Smooth muscle cell (in vitro differentiated cells): ENCODE results near the gene PRICKLE4. TPM values are rescaled to one million over a fixed set of nuclear protein-coding genes. Genes with fewer than 3 reads are reported as not detected.

Source experiments
- DNase-seq: peaks from one replicate; lab custom pipeline; 2025; ENCODE audit not compliant: unreplicated experiment; lab: John Stamatoyannopoulos, UW
- H2AFZ ChIP-seq: fragments of 200-600 bp; sonication (generic); 2 replicates; pipeline ENCODE4 v1.6.0; 2016; ENCODE audit warnings: antibody characterized with exemption, low read depth, mild to moderate bottlenecking
- H3F3A ChIP-seq: fragments of 200-600 bp; sonication (generic); 2 replicates; pipeline ENCODE4 v1.6.0; 2017; ENCODE audit warnings: antibody characterized with exemption, low read depth
- H3K27ac ChIP-seq: fragments of 200-600 bp; sonication (generic); 2 replicates; pipeline ENCODE4 v1.5.1; 2016; ENCODE audit warnings: low read depth, mild to moderate bottlenecking
- H3K27me3 ChIP-seq: fragments of 200-600 bp; sonication (generic); 2 replicates; pipeline ENCODE4 v1.6.1; 2016; ENCODE audit warnings: low read depth, mild to moderate bottlenecking
- H3K36me3 ChIP-seq: fragments of 200-600 bp; sonication (generic); 2 replicates; pipeline ENCODE4 v1.5.1; 2016; ENCODE audit warnings: low read depth
- H3K4me1 ChIP-seq: fragments of 200-600 bp; sonication (generic); 2 replicates; pipeline ENCODE4 v1.5.1; 2016; ENCODE audit warnings: low read depth
- H3K4me2 ChIP-seq: fragments of 200-600 bp; sonication (generic); 2 replicates; pipeline ENCODE4 v1.6.0; 2016; ENCODE audit warnings: mild to moderate bottlenecking
- H3K4me3 ChIP-seq: fragments of 200-600 bp; sonication (generic); 2 replicates; pipeline ENCODE4 v1.5.1; 2016; ENCODE audit warnings: mild to moderate bottlenecking
- H3K79me2 ChIP-seq: fragments of 200-600 bp; sonication (generic); 2 replicates; pipeline ENCODE4 v1.6.0; 2016; ENCODE audit warnings: low read depth, mild to moderate bottlenecking
- H3K9ac ChIP-seq: fragments of 200-600 bp; sonication (generic); 2 replicates; pipeline ENCODE4 v1.6.0; 2016; ENCODE audit warnings: low read depth
- H3K9me3 ChIP-seq: fragments of 200-600 bp; sonication (generic); replicated peaks from 2 replicates; pipeline ENCODE4 v1.5.1; 2016; ENCODE audit warnings: low read depth
- H4K20me1 ChIP-seq: fragments of 200-600 bp; sonication (generic); 2 replicates; pipeline ENCODE4 v1.6.0; 2016; ENCODE audit warnings: low read depth
- WGBS: methylation state at CpG from one replicate; pipeline ENCODE4 v1.1.7; 2016; ENCODE audit warnings: low lambda C conversion rate; 5-methylcytosine and 5-hydroxymethylcytosine counted together
- polyA plus RNA-seq: library from polyadenylated mRNA; unstranded; fragments of >200 nt; fragmentation: Nextera tagmentation; extraction: Ambion mirVana; gene quantifications from 2 replicates; pipeline ENCODE4 v1.2.1, GENCODE V29; 2016
- total RNA-seq: library from RNA; depleted of rRNA; stranded (reverse); fragments of >200 nt; gene quantifications from 2 replicates; pipeline ENCODE4 v1.2.3, GENCODE V29; 2014
- TF ChIP-seq, protein P1 (sequence below): fragments of 200-600 bp; sonication (generic); IDR thresholded peaks from 2 replicates; pipeline ENCODE4 v1.5.1; 2017; ENCODE audit warnings: borderline replicate concordance, mild to moderate bottlenecking, antibody characterized with exemption; ENCODE audit not compliant: insufficient read depth, poor library complexity, severe bottlenecking

PRICKLE4 gene
- total and polyA plus RNA-seq, 2 experiments from 2014 or later, result 2.0 TPM; not detected in 1

DNA sequence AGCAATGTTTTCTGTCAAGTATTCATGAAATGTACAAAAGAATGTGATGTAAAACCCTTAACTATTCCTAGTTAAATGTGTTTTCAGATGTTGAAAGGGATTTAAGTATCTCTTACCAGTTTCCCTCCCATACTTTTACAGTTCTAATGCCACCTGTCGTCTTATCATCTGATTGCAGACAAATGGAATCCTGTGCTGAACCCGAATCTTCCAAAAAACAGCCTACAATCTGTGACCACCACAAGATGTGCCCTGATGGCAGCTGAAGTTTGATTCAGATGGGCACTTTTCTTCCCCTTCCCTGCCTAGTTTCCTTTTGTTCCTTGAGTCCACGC lies 8.8 kb downstream of the PRICKLE4 start:
- TF ChIP-seq, protein P1, sequence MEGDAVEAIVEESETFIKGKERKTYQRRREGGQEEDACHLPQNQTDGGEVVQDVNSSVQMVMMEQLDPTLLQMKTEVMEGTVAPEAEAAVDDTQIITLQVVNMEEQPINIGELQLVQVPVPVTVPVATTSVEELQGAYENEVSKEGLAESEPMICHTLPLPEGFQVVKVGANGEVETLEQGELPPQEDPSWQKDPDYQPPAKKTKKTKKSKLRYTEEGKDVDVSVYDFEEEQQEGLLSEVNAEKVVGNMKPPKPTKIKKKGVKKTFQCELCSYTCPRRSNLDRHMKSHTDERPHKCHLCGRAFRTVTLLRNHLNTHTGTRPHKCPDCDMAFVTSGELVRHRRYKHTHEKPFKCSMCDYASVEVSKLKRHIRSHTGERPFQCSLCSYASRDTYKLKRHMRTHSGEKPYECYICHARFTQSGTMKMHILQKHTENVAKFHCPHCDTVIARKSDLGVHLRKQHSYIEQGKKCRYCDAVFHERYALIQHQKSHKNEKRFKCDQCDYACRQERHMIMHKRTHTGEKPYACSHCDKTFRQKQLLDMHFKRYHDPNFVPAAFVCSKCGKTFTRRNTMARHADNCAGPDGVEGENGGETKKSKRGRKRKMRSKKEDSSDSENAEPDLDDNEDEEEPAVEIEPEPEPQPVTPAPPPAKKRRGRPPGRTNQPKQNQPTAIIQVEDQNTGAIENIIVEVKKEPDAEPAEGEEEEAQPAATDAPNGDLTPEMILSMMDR, result no peak
- Histone ChIP-seq H3K27ac (no peak overlapping the region), H3K9me3 (no peaks in the 10 kb centered on the region), H3F3A (peaks cover 21% of the 10 kb centered on the region), H3K79me2 (peaks cover 16% of the 10 kb centered on the region), H2AFZ (no peak overlapping the region), H3K4me1 (peaks cover 7% of the 10 kb centered on the region), H3K36me3 (peaks cover 5% of the 10 kb centered on the region), H4K20me1 (no peaks in the 10 kb centered on the region), H3K4me3 (no peak overlapping the region), H3K27me3 (no peaks in the 10 kb centered on the region), H3K9ac (no peak overlapping the region), H3K4me2 (no peak overlapping the region)
- WGBS, result 96% methylated on average over 3 of the region's 3 CpGs
- DNase-seq, result no peak

DNA sequence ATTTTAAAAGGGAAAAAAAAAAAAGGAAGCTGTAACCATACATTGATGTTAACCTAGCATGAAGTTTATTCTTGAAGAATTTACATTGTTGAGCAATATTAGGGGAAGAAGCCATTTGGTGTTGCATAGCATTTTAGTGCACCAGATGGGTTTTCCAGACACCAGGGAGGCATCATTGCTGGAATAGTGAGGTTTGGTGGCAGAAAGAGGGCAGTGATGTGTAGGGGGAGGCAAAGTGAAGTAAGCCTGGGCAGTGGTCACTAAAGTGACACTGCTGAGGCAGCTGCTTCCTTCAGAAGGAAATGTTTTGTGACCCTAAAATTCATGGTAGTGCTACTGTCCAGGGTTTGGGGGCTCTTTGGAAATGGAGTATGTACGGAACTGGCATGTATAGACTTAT lies 9.5 kb downstream of the PRICKLE4 start:
- Histone ChIP-seq H3K27ac (no peak overlapping the region), H2AFZ (no peak overlapping the region), H3K27me3 (no peaks in the 10 kb centered on the region), H3F3A (peaks cover 21% of the 10 kb centered on the region), H3K79me2 (peaks cover 16% of the 10 kb centered on the region), H3K9me3 (no peaks in the 10 kb centered on the region), H3K4me3 (no peak overlapping the region), H3K9ac (no peak overlapping the region), H3K4me2 (no peak overlapping the region), H3K4me1 (peaks cover 7% of the 10 kb centered on the region), H3K36me3 (peaks cover 5% of the 10 kb centered on the region), H4K20me1 (no peaks in the 10 kb centered on the region)
- WGBS, result 100% methylated on average over 1 of the region's 1 CpG
- no peak for DNase-seq
- TF ChIP-seq, protein P1, result no peak

DNA sequence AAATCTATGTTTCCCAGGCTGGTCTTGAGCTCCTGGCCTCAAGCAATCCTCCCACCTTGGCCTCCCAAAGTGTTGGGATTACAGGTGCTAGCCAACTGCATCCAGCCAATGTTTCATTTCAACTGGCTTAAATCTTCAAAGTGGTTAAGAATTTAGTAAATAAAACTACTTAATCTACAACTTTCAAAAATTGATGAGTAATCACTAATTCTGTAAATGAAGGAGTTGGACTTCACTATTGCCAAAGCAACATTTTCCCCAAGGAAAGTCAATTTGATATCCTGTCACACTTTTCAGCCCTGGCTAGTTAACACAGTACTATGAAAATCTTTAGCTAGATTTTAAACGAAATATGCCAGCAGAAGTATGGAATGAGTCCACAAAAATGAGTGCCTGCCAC lies 10.7 kb downstream of the PRICKLE4 start:
- WGBS, result 84% methylated on average over 1 of the region's 1 CpG
- Histone ChIP-seq H3K27ac (no peak overlapping the region), H3K36me3 (peaks cover 5% of the 10 kb centered on the region), H3K9ac (no peak overlapping the region), H3K4me3 (no peak overlapping the region), H4K20me1 (no peaks in the 10 kb centered on the region), H3K4me2 (no peak overlapping the region), H3K4me1 (no peaks in the 10 kb centered on the region), H3K27me3 (no peaks in the 10 kb centered on the region), H2AFZ (no peak overlapping the region), H3K9me3 (no peaks in the 10 kb centered on the region), H3F3A (peaks cover 21% of the 10 kb centered on the region), H3K79me2 (peaks cover 16% of the 10 kb centered on the region)
- no peak for DNase-seq
- TF ChIP-seq, protein P1, result no peak

DNA sequence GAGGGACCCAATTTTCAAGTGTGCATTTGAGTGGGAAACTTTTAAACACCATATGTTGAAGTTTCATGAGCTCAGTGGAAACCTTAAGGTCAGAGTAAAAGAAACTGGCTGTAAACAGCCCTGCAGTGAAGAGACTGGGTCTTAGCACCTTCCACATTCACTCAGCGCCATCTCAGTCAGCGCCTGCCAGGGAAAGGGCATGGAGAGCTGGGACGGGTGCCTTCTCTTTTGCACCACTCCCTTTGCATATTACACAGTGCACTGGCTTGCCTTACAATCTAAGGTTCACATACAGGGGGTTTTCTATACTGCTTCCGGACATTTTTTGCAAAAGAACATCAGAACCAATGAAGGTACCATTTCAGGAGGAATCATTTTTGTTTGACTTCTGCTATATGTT lies 11.4 kb downstream of the PRICKLE4 start:
- Histone ChIP-seq H2AFZ (no peak overlapping the region), H3K27me3 (no peaks in the 10 kb centered on the region), H3K4me3 (no peak overlapping the region), H3K4me1 (no peaks in the 10 kb centered on the region), H3K27ac (no peak overlapping the region), H4K20me1 (no peaks in the 10 kb centered on the region), H3K4me2 (no peak overlapping the region), H3K79me2 (peaks cover 16% of the 10 kb centered on the region), H3K36me3 (peaks cover 5% of the 10 kb centered on the region), H3F3A (peaks cover 21% of the 10 kb centered on the region), H3K9me3 (no peaks in the 10 kb centered on the region), H3K9ac (no peak overlapping the region)
- no peak for DNase-seq
- TF ChIP-seq, protein P1, result no peak
- WGBS, result 94% methylated on average over 4 of the region's 4 CpGs
